KMS-11 (cell line): ENCODE data around the gene ERCC1.

Source experiments
- H2AFZ ChIP-seq: fragments of 200-600 bp; sonication (generic); 2 replicates; pipeline ENCODE4 v1.6.1; 2016; ENCODE audit warnings: antibody characterized with exemption, mixed run types, low read depth
- H3K27ac ChIP-seq: fragments of 200-600 bp; sonication (generic); 2 replicates; pipeline ENCODE4 v1.6.1; 2016; ENCODE audit warnings: mild to moderate bottlenecking, mixed run types
- H3K27me3 ChIP-seq: fragments of 200-600 bp; sonication (generic); 2 replicates; pipeline ENCODE4 v1.6.1; 2017; ENCODE audit warnings: mild to moderate bottlenecking, low read depth, mixed run types, moderate library complexity; ENCODE audit not compliant: insufficient read depth
- H3K36me3 ChIP-seq: fragments of 200-600 bp; sonication (generic); 2 replicates; pipeline ENCODE4 v1.6.1; 2017; ENCODE audit warnings: mild to moderate bottlenecking, mixed run types; ENCODE audit not compliant: insufficient read depth
- H3K4me1 ChIP-seq: fragments of 200-600 bp; sonication (generic); 2 replicates; pipeline ENCODE4 v1.6.1; 2016; ENCODE audit warnings: mild to moderate bottlenecking, low read depth, mixed run types; ENCODE audit not compliant: poor library complexity, severe bottlenecking
- H3K4me2 ChIP-seq: fragments of 200-600 bp; sonication (generic); 2 replicates; pipeline ENCODE4 v1.7.0; 2016; ENCODE audit warnings: mild to moderate bottlenecking, mixed run types
- H3K4me3 ChIP-seq: fragments of 200-600 bp; sonication (generic); IDR thresholded peaks from 2 replicates; pipeline ENCODE4 v1.6.1; 2017; ENCODE audit warnings: low read depth, low read length, mixed read lengths; ENCODE audit not compliant: insufficient read depth
- H3K79me2 ChIP-seq: fragments of 200-600 bp; sonication (generic); 2 replicates; pipeline ENCODE4 v1.6.1; 2016; ENCODE audit warnings: low read depth, mixed run types; ENCODE audit not compliant: insufficient read depth
- H3K9ac ChIP-seq: fragments of 200-600 bp; sonication (generic); 2 replicates; pipeline ENCODE4 v1.6.1; 2016; ENCODE audit warnings: mild to moderate bottlenecking, mixed run types
- H4K20me1 ChIP-seq: fragments of 200-600 bp; sonication (generic); 2 replicates; pipeline ENCODE4 v1.6.1; 2016; ENCODE audit warnings: mild to moderate bottlenecking, mixed run types; ENCODE audit not compliant: insufficient read depth
- TF ChIP-seq, protein P1 (sequence below): fragments of 200-600 bp; sonication (generic); conservative IDR thresholded peaks from 2 replicates; pipeline ENCODE4 v1.6.1; 2017; ENCODE audit warnings: low read depth, mild to moderate bottlenecking, antibody characterized with exemption, low read length, moderate library complexity, mixed read lengths

The ERCC1 gene

GRCh38 chr19:45363861-45364459, 59.8 kb downstream of the ERCC1 start:
- TF ChIP-seq, protein P1, sequence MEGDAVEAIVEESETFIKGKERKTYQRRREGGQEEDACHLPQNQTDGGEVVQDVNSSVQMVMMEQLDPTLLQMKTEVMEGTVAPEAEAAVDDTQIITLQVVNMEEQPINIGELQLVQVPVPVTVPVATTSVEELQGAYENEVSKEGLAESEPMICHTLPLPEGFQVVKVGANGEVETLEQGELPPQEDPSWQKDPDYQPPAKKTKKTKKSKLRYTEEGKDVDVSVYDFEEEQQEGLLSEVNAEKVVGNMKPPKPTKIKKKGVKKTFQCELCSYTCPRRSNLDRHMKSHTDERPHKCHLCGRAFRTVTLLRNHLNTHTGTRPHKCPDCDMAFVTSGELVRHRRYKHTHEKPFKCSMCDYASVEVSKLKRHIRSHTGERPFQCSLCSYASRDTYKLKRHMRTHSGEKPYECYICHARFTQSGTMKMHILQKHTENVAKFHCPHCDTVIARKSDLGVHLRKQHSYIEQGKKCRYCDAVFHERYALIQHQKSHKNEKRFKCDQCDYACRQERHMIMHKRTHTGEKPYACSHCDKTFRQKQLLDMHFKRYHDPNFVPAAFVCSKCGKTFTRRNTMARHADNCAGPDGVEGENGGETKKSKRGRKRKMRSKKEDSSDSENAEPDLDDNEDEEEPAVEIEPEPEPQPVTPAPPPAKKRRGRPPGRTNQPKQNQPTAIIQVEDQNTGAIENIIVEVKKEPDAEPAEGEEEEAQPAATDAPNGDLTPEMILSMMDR, result no peak
- Histone ChIP-seq H3K27me3 (no peaks in the 10 kb centered on the region), H3K79me2 (no peaks in the 10 kb centered on the region), H2AFZ (no peak overlapping the region), H3K36me3 (no peaks in the 10 kb centered on the region), H3K4me2 (no peak overlapping the region), H3K4me3 (no peak overlapping the region), H3K27ac (no peak overlapping the region), H4K20me1 (no peaks in the 10 kb centered on the region), H3K9ac (no peak overlapping the region), H3K4me1 (no peaks in the 10 kb centered on the region)

DNA sequence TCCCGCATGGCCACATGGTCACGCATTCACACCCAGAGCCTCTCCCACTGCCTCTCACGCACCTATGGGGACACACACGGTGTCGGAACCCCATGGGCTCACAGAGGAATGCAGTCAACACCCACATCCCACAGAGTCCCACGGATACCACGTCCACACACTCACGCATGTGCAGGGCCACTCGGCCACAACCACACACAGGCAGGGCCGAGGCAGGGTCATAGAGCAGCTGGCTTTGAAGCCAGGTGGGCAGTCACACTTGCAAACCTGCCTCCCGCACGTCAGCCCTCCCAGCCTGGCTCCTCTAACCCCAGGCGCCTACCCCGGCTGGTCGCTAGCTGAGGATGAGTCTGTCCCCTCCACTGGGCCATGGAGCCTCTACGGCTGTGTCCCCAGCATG, 61.4 kb downstream of the ERCC1 start:
- Histone ChIP-seq H3K79me2 (no peaks in the 10 kb centered on the region), H3K4me2 (no peak overlapping the region), H3K4me3 (no peak overlapping the region), H3K36me3 (no peaks in the 10 kb centered on the region), H3K9ac (no peak overlapping the region), H4K20me1 (no peaks in the 10 kb centered on the region), H3K27me3 (no peaks in the 10 kb centered on the region), H3K27ac (no peak overlapping the region), H2AFZ (no peak overlapping the region), H3K4me1 (no peaks in the 10 kb centered on the region)
- TF ChIP-seq, protein P1, result no peak

- TF ChIP-seq, protein P1, result no peak
- Histone ChIP-seq H3K4me3 (no peak overlapping the region), H3K4me1 (no peaks in the 10 kb centered on the region), H3K36me3 (no peaks in the 10 kb centered on the region), H3K27ac (no peak overlapping the region), H3K27me3 (no peaks in the 10 kb centered on the region), H3K9ac (no peak overlapping the region), H3K4me2 (no peak overlapping the region), H3K79me2 (no peaks in the 10 kb centered on the region), H4K20me1 (no peaks in the 10 kb centered on the region), H2AFZ (no peak overlapping the region)
Measured at GRCh38 chr19:45361608-45362007, 62.1 kb downstream of the ERCC1 start.

- no peaks in the 10 kb centered on the region for H3K27me3 ChIP-seq
- H4K20me1 ChIP-seq, result no peaks in the 10 kb centered on the region
- no peak overlapping the region for H3K4me3 ChIP-seq
- no peaks in the 10 kb centered on the region for H3K4me1 ChIP-seq
- TF ChIP-seq, protein P1, result no peak
- no peak overlapping the region for H3K9ac ChIP-seq
- H3K4me2 ChIP-seq, result no peak overlapping the region
- no peaks in the 10 kb centered on the region for H3K36me3 ChIP-seq
- H3K27ac ChIP-seq, result no peak overlapping the region
- H2AFZ ChIP-seq, result no peak overlapping the region
- no peaks in the 10 kb centered on the region for H3K79me2 ChIP-seq
Measured at GRCh38 chr19:45358213-45358792, 65.4 kb downstream of the ERCC1 start.
